ENCODE results near the gene PTH.

Gene PTH

DNA sequence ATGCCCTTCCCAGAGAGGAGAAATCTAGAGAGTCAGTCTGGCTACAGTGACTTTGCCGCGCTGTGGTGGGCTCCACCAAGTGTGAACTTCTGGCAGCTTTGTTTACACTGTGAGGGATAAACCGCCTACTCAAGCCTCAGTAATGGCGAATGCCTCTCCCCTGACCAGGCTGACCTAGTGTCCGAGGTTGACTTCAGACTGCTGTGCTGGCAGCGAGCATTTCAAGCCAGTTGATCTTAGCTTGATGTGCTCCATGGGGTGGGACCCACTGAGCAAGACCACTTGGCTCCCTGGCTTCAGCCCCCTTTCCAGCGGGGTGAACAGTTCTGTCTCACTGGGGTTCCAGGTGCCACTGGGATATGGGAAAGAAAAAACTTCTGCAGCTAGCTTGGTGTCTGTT is 38.6 kb upstream of the PTH start:
- peaks cover 9% of the 10 kb centered on the region; the same call in 1 of the 2 replicates for H3K9me3 ChIP-seq (ENCODE audit: insufficient read depth, low read depth, low read length)
- H4K20me1 ChIP-seq (ENCODE audit: insufficient read depth, low read length, poor library complexity, severe bottlenecking): no peaks in the 10 kb centered on the region
- H3F3A ChIP-seq (ENCODE audit: low read depth): no peaks in the 10 kb centered on the region
- no peaks in the 10 kb centered on the region for H3K36me3 ChIP-seq (ENCODE audit: insufficient read depth, low read length)
- H2AFZ ChIP-seq (ENCODE audit: low read length): no peak overlapping the region
- no peaks in the 10 kb centered on the region for H3K9me2 ChIP-seq (replicated peaks; ENCODE audit: low read depth, low read length)
- H3K27me3 ChIP-seq (ENCODE audit: insufficient read depth, low read length, poor library complexity, severe bottlenecking): no peaks in the 10 kb centered on the region
- no peak overlapping the region for H3K4me2 ChIP-seq (ENCODE audit: low read depth, low read length, poor library complexity, severe bottlenecking)
- H3K4me1 ChIP-seq (ENCODE audit: insufficient read depth, low read length, poor library complexity, severe bottlenecking): no peaks in the 10 kb centered on the region
- no peak overlapping the region for H3K4me3 ChIP-seq (ENCODE audit: low read length, poor library complexity, severe bottlenecking)
- no peaks in the 10 kb centered on the region for H3K79me2 ChIP-seq (ENCODE audit: insufficient read depth, low read length)
- H3K9ac ChIP-seq (ENCODE audit: low read depth, low read length, poor library complexity, severe bottlenecking): no peak overlapping the region
- no peak for TF ChIP-seq EZH2phosphoT487 (IDR thresholded peaks at IDR 0.05; ENCODE audit: borderline replicate concordance)
- TF ChIP-seq, protein P1, sequence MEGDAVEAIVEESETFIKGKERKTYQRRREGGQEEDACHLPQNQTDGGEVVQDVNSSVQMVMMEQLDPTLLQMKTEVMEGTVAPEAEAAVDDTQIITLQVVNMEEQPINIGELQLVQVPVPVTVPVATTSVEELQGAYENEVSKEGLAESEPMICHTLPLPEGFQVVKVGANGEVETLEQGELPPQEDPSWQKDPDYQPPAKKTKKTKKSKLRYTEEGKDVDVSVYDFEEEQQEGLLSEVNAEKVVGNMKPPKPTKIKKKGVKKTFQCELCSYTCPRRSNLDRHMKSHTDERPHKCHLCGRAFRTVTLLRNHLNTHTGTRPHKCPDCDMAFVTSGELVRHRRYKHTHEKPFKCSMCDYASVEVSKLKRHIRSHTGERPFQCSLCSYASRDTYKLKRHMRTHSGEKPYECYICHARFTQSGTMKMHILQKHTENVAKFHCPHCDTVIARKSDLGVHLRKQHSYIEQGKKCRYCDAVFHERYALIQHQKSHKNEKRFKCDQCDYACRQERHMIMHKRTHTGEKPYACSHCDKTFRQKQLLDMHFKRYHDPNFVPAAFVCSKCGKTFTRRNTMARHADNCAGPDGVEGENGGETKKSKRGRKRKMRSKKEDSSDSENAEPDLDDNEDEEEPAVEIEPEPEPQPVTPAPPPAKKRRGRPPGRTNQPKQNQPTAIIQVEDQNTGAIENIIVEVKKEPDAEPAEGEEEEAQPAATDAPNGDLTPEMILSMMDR (conservative IDR thresholded peaks at IDR 0.05; ENCODE audit: low read length): no peak

DNA sequence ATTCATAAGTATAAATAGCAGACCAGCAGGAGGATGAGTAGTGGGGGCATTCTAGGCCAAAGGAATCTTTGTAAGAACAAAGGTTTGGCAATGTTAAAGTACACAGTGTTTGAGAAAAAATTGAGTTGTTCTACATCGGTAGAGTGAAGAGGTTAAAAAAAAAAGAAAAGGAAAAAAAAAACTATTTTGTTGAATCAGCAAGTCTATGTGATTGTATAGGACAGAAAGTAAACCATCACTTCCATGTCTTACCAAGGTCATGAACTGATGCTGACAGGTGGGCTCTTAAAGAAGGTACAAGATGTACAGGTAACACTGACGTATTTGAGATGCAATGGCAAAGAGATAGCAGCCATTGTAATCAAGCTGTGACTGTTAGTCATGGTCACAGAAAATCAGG is 29.5 kb upstream of the PTH start:
- TF ChIP-seq, protein P1 (conservative IDR thresholded peaks at IDR 0.05; ENCODE audit: low read length): no peak
- no peak for TF ChIP-seq EZH2phosphoT487 (IDR thresholded peaks at IDR 0.05; ENCODE audit: borderline replicate concordance)
- H3K4me2 ChIP-seq (ENCODE audit: low read depth, low read length, poor library complexity, severe bottlenecking): no peak overlapping the region
- no peak overlapping the region for H3K9ac ChIP-seq (ENCODE audit: low read depth, low read length, poor library complexity, severe bottlenecking)
- no peaks in the 10 kb centered on the region for H3K4me1 ChIP-seq (ENCODE audit: insufficient read depth, low read length, poor library complexity, severe bottlenecking)
- H4K20me1 ChIP-seq (ENCODE audit: insufficient read depth, low read length, poor library complexity, severe bottlenecking): no peaks in the 10 kb centered on the region
- H3K36me3 ChIP-seq (ENCODE audit: insufficient read depth, low read length): no peaks in the 10 kb centered on the region
- 0 out of 2 replicates have a peak, but pooled peaks cover 3% of the 10 kb centered on the region for H3K9me2 ChIP-seq (replicated peaks; ENCODE audit: low read depth, low read length)
- H3K27me3 ChIP-seq (ENCODE audit: insufficient read depth, low read length, poor library complexity, severe bottlenecking): no peaks in the 10 kb centered on the region
- no peak overlapping the region for H3K4me3 ChIP-seq (ENCODE audit: low read length, poor library complexity, severe bottlenecking)
- no peaks in the 10 kb centered on the region for H3K9me3 ChIP-seq (ENCODE audit: insufficient read depth, low read depth, low read length)
- H3F3A ChIP-seq (ENCODE audit: low read depth): no peaks in the 10 kb centered on the region
- H3K79me2 ChIP-seq (ENCODE audit: insufficient read depth, low read length): no peaks in the 10 kb centered on the region
- no peak overlapping the region for H2AFZ ChIP-seq (ENCODE audit: low read length)

DNA sequence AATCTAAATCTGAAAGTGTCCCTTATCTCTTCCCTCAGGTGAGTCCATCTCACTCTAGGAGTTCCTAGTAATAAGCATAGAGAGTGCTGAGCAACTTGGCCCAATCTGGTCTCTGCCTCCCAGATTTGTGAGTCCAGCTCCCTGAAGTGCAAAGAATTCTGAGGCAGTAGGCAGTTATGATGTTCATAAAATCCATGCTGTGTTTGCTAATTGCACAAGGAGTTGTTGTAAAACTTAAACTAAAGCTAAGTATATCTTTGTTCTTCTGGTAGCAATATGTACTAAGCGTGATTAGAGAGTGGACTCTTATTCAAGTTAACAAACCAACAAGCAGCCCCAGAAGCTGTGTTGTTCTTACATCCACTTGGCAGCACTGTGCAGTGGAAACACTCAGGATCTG is 7.6 kb upstream of the PTH start:
- no peak overlapping the region for H2AFZ ChIP-seq (ENCODE audit: low read length)
- no peak overlapping the region for H3K4me2 ChIP-seq (ENCODE audit: low read depth, low read length, poor library complexity, severe bottlenecking)
- no peaks in the 10 kb centered on the region for H3F3A ChIP-seq (ENCODE audit: low read depth)
- H3K36me3 ChIP-seq (ENCODE audit: insufficient read depth, low read length): no peaks in the 10 kb centered on the region
- no peak overlapping the region for H3K4me3 ChIP-seq (ENCODE audit: low read length, poor library complexity, severe bottlenecking)
- H3K27me3 ChIP-seq (ENCODE audit: insufficient read depth, low read length, poor library complexity, severe bottlenecking): no peaks in the 10 kb centered on the region
- H3K9me3 ChIP-seq (ENCODE audit: insufficient read depth, low read depth, low read length): no peaks in the 10 kb centered on the region
- TF ChIP-seq, protein P1 (conservative IDR thresholded peaks at IDR 0.05; ENCODE audit: low read length): no peak
- TF ChIP-seq EZH2phosphoT487 (IDR thresholded peaks at IDR 0.05; ENCODE audit: borderline replicate concordance): no peak
- H3K4me1 ChIP-seq (ENCODE audit: insufficient read depth, low read length, poor library complexity, severe bottlenecking): no peaks in the 10 kb centered on the region
- no peaks in the 10 kb centered on the region for H4K20me1 ChIP-seq (ENCODE audit: insufficient read depth, low read length, poor library complexity, severe bottlenecking)
- no peaks in the 10 kb centered on the region for H3K79me2 ChIP-seq (ENCODE audit: insufficient read depth, low read length)
- no peaks in the 10 kb centered on the region for H3K9me2 ChIP-seq (replicated peaks; ENCODE audit: low read depth, low read length)
- H3K9ac ChIP-seq (ENCODE audit: low read depth, low read length, poor library complexity, severe bottlenecking): no peak overlapping the region
